Measurements from ENCODE around the gene PANK4.
"Not testable (repeated sequence)": the region's sequence is repeated elsewhere in the genome, so short reads cannot be mapped to it uniquely, and the experiment has no call there.

PANK4 gene

GRCh38 chr1:2525920-2526823 lies at the start of gene PANK4:
TSS of gene PANK4 (minus strand) at chr1:2526596. CDS start at chr1:2526587, 9 bp downstream.
- DNase-seq (ENCODE audit: insufficient read length, low spot score) (peak; percentile 91), FAIRE-seq (no peak)
- TF ChIP-seq POLR2A (IDR thresholded peaks at IDR 0.05; ENCODE audit: low read depth, low read length) = peak; percentile 49; the same call in 1 of the 2 replicates

- FAIRE-seq = no peak
- no peak for TF ChIP-seq POLR2A (IDR thresholded peaks at IDR 0.05; ENCODE audit: low read depth, low read length)
- no peak for DNase-seq (ENCODE audit: insufficient read length, low spot score)
Measured at GRCh38 chr1:2574350-2574749, 48.0 kb upstream of the PANK4 start.

- FAIRE-seq (no peak), DNase-seq (ENCODE audit: insufficient read length, low spot score) (no peak)
- no peak for TF ChIP-seq POLR2A (IDR thresholded peaks at IDR 0.05; ENCODE audit: low read depth, low read length)
Measured at GRCh38 chr1:2573250-2573920, 47.0 kb upstream of the PANK4 start.

GRCh38 chr1:2571348-2571747 lies 45.0 kb upstream of the PANK4 start:
- DNase-seq (ENCODE audit: insufficient read length, low spot score) (no peak), FAIRE-seq (no peak)
- no peak for TF ChIP-seq POLR2A (IDR thresholded peaks at IDR 0.05; ENCODE audit: low read depth, low read length)

- TF ChIP-seq POLR2A (IDR thresholded peaks at IDR 0.05; ENCODE audit: low read depth, low read length) = no peak
- DNase-seq (ENCODE audit: insufficient read length, low spot score) = no peak
- no peak for FAIRE-seq
Measured at GRCh38 chr1:2570332-2570731, 43.9 kb upstream of the PANK4 start.

GRCh38 chr1:2569703-2570102 lies 43.3 kb upstream of the PANK4 start:
- FAIRE-seq = not testable (repeated sequence)

GRCh38 chr1:2569060-2569459 lies 42.7 kb upstream of the PANK4 start:
- DNase-seq (ENCODE audit: insufficient read length, low spot score) = no peak
- no peak for TF ChIP-seq POLR2A (IDR thresholded peaks at IDR 0.05; ENCODE audit: low read depth, low read length)
- no peak for FAIRE-seq

More at GRCh38 chr1:2569703-2570102, 43.3 kb upstream of the PANK4 start:
- DNase-seq (ENCODE audit: insufficient read length, low spot score) = not testable (repeated sequence)

GRCh38 chr1:2568187-2568816 lies 41.9 kb upstream of the PANK4 start:
- not testable (repeated sequence) for DNase-seq (ENCODE audit: insufficient read length, low spot score); FAIRE-seq

GRCh38 chr1:2567083-2567679 lies 40.8 kb upstream of the PANK4 start:
- TF ChIP-seq POLR2A (IDR thresholded peaks at IDR 0.05; ENCODE audit: low read depth, low read length) = no peak
- FAIRE-seq = no peak

GRCh38 chr1:2566101-2567045 lies 40.0 kb upstream of the PANK4 start:
- DNase-seq (ENCODE audit: insufficient read length, low spot score) (no peak), FAIRE-seq (no peak)
- no peak for TF ChIP-seq POLR2A (IDR thresholded peaks at IDR 0.05; ENCODE audit: low read depth, low read length)

More at GRCh38 chr1:2567083-2567679, 40.8 kb upstream of the PANK4 start:
- DNase-seq (ENCODE audit: insufficient read length, low spot score) = no peak

GRCh38 chr1:2564815-2565374 lies 38.5 kb upstream of the PANK4 start:
- DNase-seq (ENCODE audit: insufficient read length, low spot score) (no peak), FAIRE-seq (no peak)
- TF ChIP-seq POLR2A (IDR thresholded peaks at IDR 0.05; ENCODE audit: low read depth, low read length) = no peak

- FAIRE-seq (no peak), DNase-seq (ENCODE audit: insufficient read length, low spot score) (no peak)
- TF ChIP-seq POLR2A (IDR thresholded peaks at IDR 0.05; ENCODE audit: low read depth, low read length) = no peak
Measured at GRCh38 chr1:2564006-2564814, 37.8 kb upstream of the PANK4 start.
